K562 (cell line): Measurements from ENCODE around the gene GALR3. TPM values are rescaled to one million over a fixed set of nuclear protein-coding genes. Genes with fewer than 3 reads are reported as not detected.
A peak's percentile ranks its signal among the peaks of the same experiment; 100 is the strongest.

Experiments used
- ATAC-seq: fragments of 200-7000 bp; cut with Tn5 transposase; 3 replicates; pipeline ENCODE4 v1.9.1; 2020; ENCODE audit warnings: moderate library complexity
- BruUV-seq: library from RNA; stranded (reverse); fragments of 400-500 nt; replicated peaks from 2 replicates; lab custom pipeline; 2021; lab: Mats Ljungman, UMichigan
- CTCF ChIA-PET: fragments of 300-600 bp; formaldehyde crosslinking; extraction: SDS; loops from one replicate; lab custom pipeline; 2021; ENCODE audit warnings: low intra/inter-chr PET ratio; lab: Yijun Ruan, JAX
- POLR2A ChIA-PET: fragments of 300-600, 350-650 bp; sonication (Branson Sonifier 250); formaldehyde crosslinking; extraction: SDS; loops from one replicate; lab custom pipeline; 2021; ENCODE audit warnings: antibody characterized with exemption, inconsistent platforms; lab: Yijun Ruan, JAX
- DNase-seq, 4 experiments: peaks; one replicate each; pipeline versions ENCODE4 v3.0.0 to v3.0.0-alpha.2; 2011 to 2018; ENCODE audit warnings: low spot score in 3 of 4, mixed read lengths in 3 of 4; ENCODE audit errors: extremely low read depth in 1 of 4
- FAIRE-seq: peaks from 2 replicates; lab custom pipeline; 2011; peaks lifted over from hg19 to GRCh38; lab: Jason Lieb, UNC
- H2AFZ ChIP-seq: 2 replicates; pipeline ENCODE4 v1.6.0; 2011; ENCODE audit warnings: low read depth, low read length, control low read depth, inconsistent platforms
- H3K27ac ChIP-seq: fragments of 200-600 bp; 3 replicates; pipeline ENCODE4 v1.8.0; 2011; ENCODE audit warnings: low read depth, mild to moderate bottlenecking, control low read depth, inconsistent platforms, low read length, moderate library complexity, mixed read lengths; ENCODE audit errors: extremely low read depth
- H3K27me3 ChIP-seq, 2 experiments: fragments of 300-600 bp in 1 of 2; 2 replicates in 1 of 2; 3 replicates in 1 of 2; pipeline versions ENCODE4 v1.6.0 to v1.8.0; 2011; ENCODE audit warnings: inconsistent platforms in 2 of 2, low read length in 2 of 2, mild to moderate bottlenecking in 1 of 2, mixed read lengths in 1 of 2, moderate library complexity in 1 of 2; ENCODE audit not compliant: control insufficient read depth in 2 of 2, insufficient read depth in 2 of 2
- H3K36me3 ChIP-seq: fragments of 300-600 bp; 3 replicates; pipeline ENCODE4 v1.8.0; 2011; ENCODE audit warnings: mild to moderate bottlenecking, low read length, inconsistent platforms; ENCODE audit not compliant: control insufficient read depth, insufficient read depth
- H3K4me1 ChIP-seq, 2 experiments: fragments of 200-600 bp in 1 of 2; replicated peaks in 1 of 2; 2 replicates in 1 of 2; 3 replicates in 1 of 2; pipeline versions ENCODE4 v1.5.1 to v1.8.0; 2011; ENCODE audit warnings: inconsistent platforms in 2 of 2, low read length in 2 of 2, mild to moderate bottlenecking in 1 of 2, mixed read lengths in 1 of 2, moderate library complexity in 1 of 2; ENCODE audit not compliant: control insufficient read depth in 2 of 2, insufficient read depth in 2 of 2
- H3K4me2 ChIP-seq: 2 replicates; pipeline ENCODE4 v1.6.1; 2011; ENCODE audit warnings: low read length, control low read depth, inconsistent platforms, mixed read lengths; ENCODE audit not compliant: insufficient read depth
- H3K4me3 ChIP-seq: fragments of 200-600 bp; sonication (generic), shearing (Covaris generic); 2 replicates; pipeline ENCODE4 v1.5.1; 2016; ENCODE audit warnings: control low read depth, inconsistent platforms
- H3K79me2 ChIP-seq: fragments of 200-600 bp; 3 replicates; pipeline ENCODE4 v1.8.0; 2011; ENCODE audit warnings: low read length, inconsistent platforms; ENCODE audit not compliant: control insufficient read depth, insufficient read depth
- H3K9ac ChIP-seq, 2 experiments: 2 replicates each; pipeline versions ENCODE4 v1.6.0 to v1.6.1; 2011; ENCODE audit warnings: low read depth in 2 of 2, low read length in 2 of 2, control low read depth in 1 of 2, inconsistent platforms in 1 of 2, mild to moderate bottlenecking in 1 of 2, mixed read lengths in 1 of 2; ENCODE audit not compliant: insufficient read depth in 1 of 2
- H3K9me1 ChIP-seq: one replicate; pipeline ENCODE4 v1.6.0; 2011; ENCODE audit warnings: inconsistent platforms, mild to moderate bottlenecking, low read length, moderate library complexity; ENCODE audit not compliant: control insufficient read depth, insufficient read depth
- H3K9me3 ChIP-seq: replicated peaks from 2 replicates; pipeline ENCODE4 v1.5.1; 2011; ENCODE audit warnings: low read depth, low read length, inconsistent platforms; ENCODE audit not compliant: control insufficient read depth, insufficient read depth
- H4K20me1 ChIP-seq: replicated peaks from 2 replicates; pipeline ENCODE4 v1.6.1; 2011; ENCODE audit warnings: low read length, inconsistent platforms, mixed read lengths; ENCODE audit not compliant: control insufficient read depth, insufficient read depth
- FOXA3 ChIP-seq, 2 experiments: fragments of 450-650 bp in 1 of 2; sonication (generic) in 1 of 2; formaldehyde crosslinking; IDR thresholded peaks in 1 of 2; conservative IDR thresholded peaks in 1 of 2; 2 replicates each; pipeline versions ENCODE4 v1.4.0 to v1.8.0; 2020 to 2022; ENCODE audit warnings: mild to moderate bottlenecking in 2 of 2, missing genetic modification reagents in 1 of 2
- SPI1 ChIP-seq: IDR thresholded peaks from 2 replicates; pipeline ENCODE4 v1.6.1; 2011; ENCODE audit warnings: low read depth, low read length, control low read depth, borderline replicate concordance
- TSC22D4 ChIP-seq: fragments of 450-650 bp; IDR thresholded peaks from 2 replicates; pipeline ENCODE4 v1.6.1; 2016; ENCODE audit warnings: missing genetic modification characterization, missing biosample characterization, control low read depth
- ZBTB12 ChIP-seq: fragments of 250-450 bp; sonication (Bioruptor Pico); IDR thresholded peaks from 2 replicates; pipeline ENCODE4 v1.4.0; 2020
- WGBS: fragments of 100-300 bp; shearing (Covaris generic); methylation state at CpG from one replicate; pipeline ENCODE4 v1.1.6; 2016; ENCODE audit warnings: low coverage, mixed read lengths; ENCODE audit not compliant: insufficient coverage; ENCODE audit errors: missing lambda C conversion rate; 5-methylcytosine and 5-hydroxymethylcytosine counted together
- in situ Hi-C: fragments of 300-500 bp; cut with MboI; formaldehyde crosslinking; loops from 4 replicates; pipeline ENCODE4 v1.15.0; 2018; ENCODE audit warnings: inconsistent platforms, mixed read lengths
- intact Hi-C: fragments of 100-400 bp; cut with micrococcal nuclease; formaldehyde crosslinking; loops from 2 replicates; pipeline ENCODE4 v1.14.2; 2022
- polyA plus RNA-seq, 8 experiments: library from polyadenylated mRNA; depleted of rRNA in 4 of 8; stranded (reverse) in 5 of 8; unstranded in 3 of 8; fragments of >200 nt; fragmentation: Nextera tagmentation in 2 of 8; fragmentation: Illumina TruSeq in 1 of 8; extraction: Ambion mirVana in 2 of 8; extraction: Trizol in 1 of 8; gene quantifications; 2 replicates each; pipeline versions ENCODE4 v1.2.1 to v1.2.3, GENCODE V29; 2011 to 2014; ENCODE audit warnings: inconsistent platforms in 1 of 8, missing spikeins in 1 of 8
- total RNA-seq, 7 experiments: library from RNA; depleted of rRNA in 6 of 7; stranded (reverse); fragments of >200 nt in 6 of 7; fragmentation: Illumina TruSeq in 2 of 7; extraction: Trizol in 2 of 7; gene quantifications; 2 replicates each; pipeline versions ENCODE4 v1.2.1 to v1.2.3, GENCODE V29; 2011 to 2021; ENCODE audit warnings: low replicate concordance in 1 of 7

The GALR3 gene
- total and polyA plus RNA-seq, 9 of the 15 experiments (the other 6 are each of a cell fraction or from before 2014, with no cell fraction given): 0.13 TPM; not detected in 8

DNA sequence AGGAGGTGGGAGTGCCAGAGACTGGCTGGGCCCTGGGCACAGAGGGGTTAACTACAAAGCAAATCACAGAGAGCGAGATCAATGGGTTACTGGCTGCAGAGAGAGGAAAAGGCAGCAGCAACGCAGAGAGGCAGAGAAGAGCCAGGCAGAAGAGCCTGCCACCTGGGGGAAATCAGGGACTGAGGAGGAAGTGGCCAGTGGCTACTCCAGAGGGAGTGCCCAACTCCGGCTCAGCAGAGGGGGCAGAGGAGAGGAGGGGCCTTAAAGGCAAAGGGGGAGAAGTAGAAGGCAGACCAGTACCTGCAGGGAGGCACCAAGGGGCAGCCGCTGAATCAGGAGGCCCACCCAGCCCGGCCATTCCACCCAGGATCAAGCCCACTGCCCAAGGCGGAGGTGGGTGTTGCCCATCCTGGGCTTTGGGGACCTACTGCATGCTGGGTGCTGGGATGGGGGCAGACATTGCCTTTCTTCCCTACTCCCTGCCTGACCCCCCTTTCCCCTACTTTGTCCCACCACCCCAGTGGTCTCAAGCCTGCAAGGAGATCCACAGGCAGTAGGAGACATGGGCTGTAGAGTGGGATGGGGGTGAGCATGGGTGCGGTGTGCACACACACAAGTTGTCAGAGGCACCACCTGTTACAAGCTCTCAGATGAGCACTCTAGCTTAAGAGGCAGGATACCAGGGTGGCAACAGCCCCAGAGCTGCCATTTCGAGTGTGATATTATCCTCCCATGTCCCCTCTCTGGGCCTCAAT is 926 bp upstream of the GALR3 start:
- FAIRE-seq (no peak), ATAC-seq (no peak), DNase-seq (no peak)
- Histone ChIP-seq H3K79me2 (no peaks in the 10 kb centered on the region), H3K4me3 (no peak overlapping the region), H3K9ac (no peak overlapping the region), H2AFZ (no peak overlapping the region), H3K4me1 (peaks cover 7 to 23% of the 10 kb centered on the region in 2 experiments; a peak in 4 of 5 replicates), H3K27me3 (no peaks in the 10 kb centered on the region), H4K20me1 (no peaks in the 10 kb centered on the region), H3K36me3 (peaks cover 3% of the 10 kb centered on the region; the same call in 2 of the 3 replicates), H3K4me2 (no peak overlapping the region; the same call in 1 of the 2 replicates), H3K27ac (no peak overlapping the region), H3K9me1 (no peaks in the 10 kb centered on the region)
- CTCF ChIA-PET: no interaction called here
- intact Hi-C loops (no loop called here), in situ Hi-C loops (no loop called here)
- POLR2A ChIA-PET: no interaction called here
- WGBS: 39% methylated on average over 6 of the region's 8 CpGs
- BruUV-seq: no TSS peak
- TF ChIP-seq TSC22D4 (tag) (no peak), FOXA3 (CRISPR knock-in tag; conservative IDR thresholded peaks at IDR 0.05 in 1 of 2, IDR thresholded peaks at IDR 0.05 in 1 of 2) (no peak), ZBTB12 (CRISPR knock-in tag) (no peak), SPI1 (0 out of 2 replicates have a peak, but pooled peaks have one; percentile 20)
- TF ChIP-seq, all 486 proteins: peak for 1
- no peaks in the 10 kb centered on the region for H3K9me3 ChIP-seq
